Heart right ventricle (tissue), 16 donors: ENCODE results near the gene TMEM8B. TPM values are rescaled to one million over a fixed set of nuclear protein-coding genes. Genes with fewer than 3 reads are reported as not detected.

Experiments used
- ATAC-seq, 8 donors: fragments of 200-7000 bp; cut with Tn5 transposase; one replicate each; pipeline ENCODE4 v1.9.1; 2020; ENCODE audit warnings: mild to moderate bottlenecking in 8 of 8, moderate library complexity in 8 of 8, moderate number of reproducible peaks in 1 of 8
- DNase-seq, 2 donors: peaks; one replicate each; pipeline ENCODE4 v3.0.0-alpha.2; 2020
- H3K27ac ChIP-seq, 10 donors: fragments of 200-600 bp; sonication (generic) in 2 of 10; one replicate each; pipeline versions ENCODE4 v1.5.0 to v1.8.0; 2020 to 2022; ENCODE audit warnings: mild to moderate bottlenecking in 3 of 10
- H3K27me3 ChIP-seq, 7 donors: fragments of 200-600 bp; one replicate each; pipeline ENCODE4 v1.8.0; 2021 to 2022; ENCODE audit warnings: mild to moderate bottlenecking in 2 of 7
- H3K36me3 ChIP-seq, 9 donors: fragments of 200-600 bp; sonication (generic) in 1 of 9; one replicate each; pipeline versions ENCODE4 v1.5.0 to v1.8.0; 2020 to 2022; ENCODE audit warnings: mild to moderate bottlenecking in 2 of 9
- H3K4me1 ChIP-seq, 9 donors: fragments of 200-600 bp; sonication (generic) in 1 of 9; one replicate each; pipeline versions ENCODE4 v1.5.0 to v1.8.0; 2020 to 2022; ENCODE audit warnings: mild to moderate bottlenecking in 4 of 9
- H3K4me3 ChIP-seq, 10 donors: fragments of 200-600 bp; sonication (generic) in 2 of 10; one replicate each; pipeline versions ENCODE4 v1.5.0 to v1.8.0; 2020 to 2022; ENCODE audit warnings: mild to moderate bottlenecking in 7 of 10, moderate library complexity in 2 of 10
- H3K9me3 ChIP-seq, 11 donors: fragments of 200-600 bp in 10 of 11; sonication (generic) in 2 of 11; one replicate each; pipeline versions ENCODE4 v1.5.0 to v1.8.0; 2013 to 2022; ENCODE audit warnings: mild to moderate bottlenecking in 2 of 11, control low read depth in 1 of 11, moderate library complexity in 1 of 11
- CTCF ChIP-seq, 9 donors: fragments of 200-600 bp; sonication (generic) in 2 of 9; IDR thresholded peaks; one replicate each; pipeline versions ENCODE4 v1.5.0 to v1.8.0; 2021 to 2022; ENCODE audit warnings: antibody characterized with exemption in 9 of 9, mild to moderate bottlenecking in 5 of 9, moderate library complexity in 1 of 9
- WGBS, 2 donors: extraction: QIAGEN DNeasy Blood & Tissue Kit; methylation state at CpG; one replicate each; pipeline ENCODE4 v1.1.7; 2013; ENCODE audit warnings: inconsistent platforms in 1 of 2; 5-methylcytosine and 5-hydroxymethylcytosine counted together
- intact Hi-C, 10 donors: fragments of 100-400 bp; cut with DNase I; formaldehyde crosslinking; loops; one replicate each; pipeline versions ENCODE4 v1.11.1 to v1.14.2; 2022
- polyA plus RNA-seq, 2 donors: library from polyadenylated mRNA; stranded (reverse); fragments of 200-250 nt; gene quantifications; one replicate each; pipeline ENCODE4 v1.2.3, GENCODE V29; 2013
- total RNA-seq, 10 donors: library from RNA; stranded (reverse); fragmentation: NEBNext Ultra II Directional in 3 of 10; extraction: Animal tissue kit (Norgen Biotek cat#: 25700) in 3 of 10; gene quantifications; one replicate each; pipeline versions ENCODE4 v1.2.1 to v1.2.4, GENCODE V29; 2021 to 2023
- donor health status: Arrhythmogenic right ventricular cardiomyopathy.
- donor health status: ischemic (EF 13 %, LVEDD 7.1; RV severe dilation, severe dysfunction).
- donor health status: healthy with polysubstance abuse.
- donor health status: DM: no; HTN: yes; CAD: no.
- donor health status: DM: no; HTN: no; CAD: no.
- donor health status: ischemic (EF 25% LVEDD 6.9; RV normal size, moderate dysfunction).
- donor health status: ischemic (EF 25% LVEDD 5.7; RV mildly dilated, moderate dysfunction).
- donor health status: healthy.
- donor health status: DM: yes; HTN: yes; CAD: no.
- donor health status: Ischemic cardiomyopathy.
- donor health status: ischemic (EF 35%, LVEDD 5.7; RV mildly dilated, moderate dysfunction).
- donor health status: nonischemic (EF 11% LVEDD 7.7; RV severe dilation, severe dysfunction).
- donor health status: DM: yes; HTN: yes; CAD: no.
- donor health status: PGD.
- donor health status: ischemic (EF 29% LVEDD 5.4; RV normal size, mild dysfunction).
- donor health status: nonischemic (EF 23%, LVEDD 6.1; RV moderate dilation, normal function).

TMEM8B gene
- total and polyA plus RNA-seq, 12 donors, result 6.7 to 22.9 (median 19.5) TPM

GRCh38 chr9:35797311-35798109, 31.5 kb upstream of the TMEM8B start:
- ATAC-seq (no peak), DNase-seq (no peak)
- Histone ChIP-seq H3K9me3 (no peaks in the 10 kb centered on the region), H3K4me1 (peaks cover 7 to 29% (median 21%) of the 10 kb centered on the region in 9 donors), H3K27me3 (no peaks in the 10 kb centered on the region), H3K27ac (no peak overlapping the region), H3K4me3 (no peak overlapping the region), H3K36me3 (peaks cover 0 to 31% (median 4%) of the 10 kb centered on the region in 9 donors)
- intact Hi-C loops, result loop anchor here in 1 of 10 donors (10.0 kb wide), 1 partner anchor 227 kb away; no protein-coding TSS in a partner anchor
- WGBS, 2 donors, result 85 to 92% methylated on average over 6 of the region's 6 CpGs
- no peak for TF ChIP-seq CTCF (IDR thresholded peaks at IDR 0.05)

GRCh38 chr9:35798658-35799374, 30.2 kb upstream of the TMEM8B start:
- H3K27ac ChIP-seq, result no peak overlapping the region
- WGBS, 2 donors, result 90 to 96% methylated on average over 4 of the region's 4 CpGs
- H3K4me1 ChIP-seq, result peaks cover 0 to 16% (median 8%) of the 10 kb centered on the region in 9 donors
- H3K27me3 ChIP-seq, result no peaks in the 10 kb centered on the region
- H3K9me3 ChIP-seq, result no peaks in the 10 kb centered on the region
- intact Hi-C loops, result loop anchor here in 1 of 10 donors (10.0 kb wide), 1 partner anchor 226 kb away; no protein-coding TSS in a partner anchor
- DNase-seq, result no peak
- ATAC-seq, result peak in 1 of 8 donors; percentile 30
- no peak for TF ChIP-seq CTCF (IDR thresholded peaks at IDR 0.05)
- no peak overlapping the region for H3K4me3 ChIP-seq
- peaks cover 0 to 43% (median 4%) of the 10 kb centered on the region in 9 donors for H3K36me3 ChIP-seq

- no peak for TF ChIP-seq CTCF (IDR thresholded peaks at IDR 0.05)
- Histone ChIP-seq H3K27ac (no peak overlapping the region), H3K36me3 (peaks cover 0 to 55% (median 7%) of the 10 kb centered on the region in 9 donors), H3K4me1 (peaks cover 0 to under 1% (median 0%) of the 10 kb centered on the region in 9 donors), H3K9me3 (no peaks in the 10 kb centered on the region), H3K4me3 (no peak overlapping the region), H3K27me3 (no peaks in the 10 kb centered on the region)
- ATAC-seq (no peak), DNase-seq (no peak)
- intact Hi-C loops, result no loop called here
- 89 to 90% methylated on average over 7 of the region's 7 CpGs for WGBS, 2 donors
Observed at GRCh38 chr9:35800530-35800929, 28.5 kb upstream of the TMEM8B start.

- Histone ChIP-seq H3K36me3 (peaks cover 0 to 65% (median 9%) of the 10 kb centered on the region in 9 donors), H3K27me3 (no peaks in the 10 kb centered on the region)
- no peak for ATAC-seq
Observed at GRCh38 chr9:35801328-35802128, 27.5 kb upstream of the TMEM8B start.

More at GRCh38 chr9:35801328-35802128, 27.5 kb upstream of the TMEM8B start:
- Histone ChIP-seq H3K9me3 (no peaks in the 10 kb centered on the region), H3K4me1 (no peaks in the 10 kb centered on the region), H3K4me3 (no peak overlapping the region), H3K27ac (no peak overlapping the region)
- no peak for DNase-seq
- WGBS, 2 donors, result 89 to 91% methylated on average over 13 of the region's 13 CpGs
- no peak for TF ChIP-seq CTCF (IDR thresholded peaks at IDR 0.05)
- intact Hi-C loops, result no loop called here
